GM18867 (cell line): ENCODE results near the gene KPNA4.
"Not testable (repeated sequence)": the region's sequence is repeated elsewhere in the genome, so short reads cannot be mapped to it uniquely, and the experiment has no call there.

Experiments
- ATAC-seq: cut with Tn5 transposase; IDR thresholded peaks from one replicate; pipeline ENCODE4 v1.9.1; 2021; ENCODE audit warnings: mild to moderate bottlenecking, moderate library complexity; ENCODE audit not compliant: unreplicated experiment

KPNA4 gene

DNA sequence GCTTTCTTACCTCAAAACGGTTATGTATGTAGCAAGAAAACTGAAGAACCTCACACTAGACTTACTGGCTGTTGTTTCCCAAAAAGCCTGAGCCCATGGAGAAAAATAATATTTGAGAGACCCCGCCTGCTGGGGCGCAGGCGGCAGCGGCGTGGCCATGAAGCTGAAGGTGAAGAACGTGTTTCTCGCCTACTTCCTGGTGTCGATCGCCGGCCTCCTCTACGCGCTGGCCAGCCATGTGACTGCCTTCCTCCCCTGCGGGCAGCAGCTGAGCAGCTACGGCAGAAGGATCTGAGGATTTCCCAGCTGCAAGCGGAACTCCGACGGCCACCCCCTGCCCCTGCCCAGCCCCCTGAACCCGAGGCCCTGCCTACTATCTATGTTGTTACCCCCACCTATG lies 113.1 kb downstream of the KPNA4 start:
- ATAC-seq: not testable (repeated sequence)

DNA sequence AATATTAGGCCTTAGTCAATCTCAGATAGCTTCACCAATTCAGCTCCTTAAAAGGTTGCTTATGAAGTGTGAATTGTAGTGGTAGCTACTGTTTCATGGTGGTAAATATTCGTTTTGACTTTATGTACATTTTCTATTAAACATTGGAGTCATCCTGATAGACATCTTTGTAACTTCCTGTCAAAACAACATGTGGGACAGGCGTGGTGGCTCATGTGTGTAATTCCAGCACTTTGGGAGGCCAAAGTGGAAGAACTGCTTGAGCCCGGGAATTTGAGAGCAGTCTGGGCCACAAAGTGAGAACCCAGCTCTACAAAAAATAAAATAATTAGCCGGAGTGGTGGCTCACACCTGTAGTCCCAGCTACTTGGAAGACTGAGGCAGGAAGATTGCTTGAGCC lies 113.8 kb downstream of the KPNA4 start:
- ATAC-seq: no peak

DNA sequence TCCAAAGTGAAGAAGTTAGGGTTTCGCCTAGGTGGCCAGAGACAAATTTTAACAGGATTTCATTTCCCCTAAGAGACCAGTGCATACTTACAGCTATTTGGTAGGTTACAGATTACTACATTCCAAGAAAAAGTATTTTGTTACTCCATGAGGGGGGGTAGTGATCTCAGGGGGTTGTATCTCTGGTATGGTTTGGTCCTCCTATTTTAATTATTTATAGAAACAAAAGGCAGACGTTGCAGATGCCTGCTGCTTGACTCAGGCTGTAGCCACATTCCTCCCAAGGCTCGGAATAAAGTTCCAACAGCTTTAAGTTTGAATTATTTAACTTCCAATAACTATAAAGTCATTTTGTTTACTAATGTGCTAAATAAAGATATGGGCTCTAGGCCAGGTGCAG lies 114.5 kb downstream of the KPNA4 start:
- no peak for ATAC-seq

DNA sequence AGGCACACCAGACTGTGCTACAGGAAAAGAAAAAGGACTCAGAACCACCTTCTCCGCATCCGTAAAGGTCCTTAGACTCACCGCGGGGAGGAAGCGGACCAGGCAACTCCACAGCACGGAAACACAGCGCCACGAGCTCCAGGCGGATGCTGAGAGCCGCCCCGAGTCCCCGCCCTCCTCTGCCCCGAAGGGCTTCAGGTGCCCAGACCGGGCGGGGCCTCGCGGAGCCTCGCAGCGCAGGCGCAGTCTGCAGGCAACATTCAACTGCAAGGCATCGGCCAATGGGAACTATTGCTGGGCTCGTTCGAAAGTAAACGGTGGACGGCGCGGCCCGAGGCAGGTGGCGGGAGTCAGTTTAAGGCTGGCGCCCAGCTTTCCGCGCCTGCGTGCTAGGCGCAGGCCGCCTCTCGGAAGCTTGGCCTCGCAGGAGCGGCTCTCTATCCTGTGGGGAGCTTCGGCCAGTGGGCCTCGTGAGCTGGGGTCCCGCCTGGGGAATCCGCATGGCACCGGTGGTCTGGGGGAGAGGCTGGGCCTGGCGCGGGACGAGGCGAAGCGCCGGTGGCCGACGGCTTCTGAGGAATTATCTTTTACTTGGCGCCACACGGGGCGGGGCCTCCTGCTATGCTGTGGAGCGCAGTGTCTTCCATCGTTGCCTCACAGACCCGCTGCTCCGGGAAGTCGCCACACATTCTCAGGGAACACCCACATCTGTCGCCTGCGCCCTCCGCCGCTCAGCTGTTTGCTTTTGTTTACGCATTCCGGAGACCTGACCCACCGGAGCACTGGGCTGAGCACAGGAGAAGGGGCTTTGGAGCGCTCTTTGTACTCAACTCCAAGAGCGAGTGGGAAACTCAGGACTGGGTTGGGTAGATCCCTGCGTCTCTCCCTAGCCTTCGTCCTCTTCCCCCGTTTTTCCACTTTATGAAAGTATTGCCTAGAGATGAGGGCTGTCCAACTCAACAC lies 115.5 kb downstream of the KPNA4 start, which contains the start of gene TRIM59:
TRIM59 (minus strand) TSS at position 151 of the 963 bp plus-strand sequence. CDS start 10,603 bp downstream, outside the sequence.
- ATAC-seq: peak; percentile 94

DNA sequence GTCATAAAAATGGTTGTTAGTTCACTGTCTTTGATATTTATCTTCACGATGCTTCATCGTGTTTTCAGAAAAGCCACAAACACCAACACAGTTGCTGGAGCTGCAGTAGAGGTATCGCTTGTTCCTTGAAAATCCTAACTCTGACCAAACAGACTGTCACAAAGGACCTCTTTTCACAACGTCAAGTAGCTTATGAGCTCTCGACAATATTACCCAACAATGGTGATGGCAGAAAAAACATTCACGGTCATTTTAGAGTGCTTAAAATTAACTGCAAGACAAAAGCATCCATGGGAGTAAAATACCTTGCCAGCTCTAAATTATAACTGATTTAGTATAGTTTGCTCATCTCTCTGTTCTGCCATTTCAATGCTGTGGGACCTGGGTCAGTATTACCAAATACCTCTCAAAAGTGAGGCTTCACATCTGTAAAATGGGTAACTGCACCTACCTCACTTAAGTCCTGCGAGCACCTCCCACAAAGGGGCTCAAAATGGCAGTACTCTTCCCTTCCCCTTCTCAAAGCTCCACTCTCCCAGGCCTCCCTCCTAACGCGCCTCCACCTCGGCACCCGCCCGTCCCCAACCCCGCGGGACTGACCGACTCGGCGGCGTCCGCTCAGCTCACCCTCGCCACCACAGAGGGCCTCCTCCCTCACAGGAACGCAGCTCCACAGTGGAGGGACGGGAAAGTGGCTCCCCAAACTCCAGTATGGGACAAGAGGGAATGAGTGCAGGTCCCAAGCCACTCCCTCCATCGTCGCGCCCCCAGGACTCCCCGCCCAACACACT lies 116.3 kb downstream of the KPNA4 start:
- peak; percentile 42 for ATAC-seq

DNA sequence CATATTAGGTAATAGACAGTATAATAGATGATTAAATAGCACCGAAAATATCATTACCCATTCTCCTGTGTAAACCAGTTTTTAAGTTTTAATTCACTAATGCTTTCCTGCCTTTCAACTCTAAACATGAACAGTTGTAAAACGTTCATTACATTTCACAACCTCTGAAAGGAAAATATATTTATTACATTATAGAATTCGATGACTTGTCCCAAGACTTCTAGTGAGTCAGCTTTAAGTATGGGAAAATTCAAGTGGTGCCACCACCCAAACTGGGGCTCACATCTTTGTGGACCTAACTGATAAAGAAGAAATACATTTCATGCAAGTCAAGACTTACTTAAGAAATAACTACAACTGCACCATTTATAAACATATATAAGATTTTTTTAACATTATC lies 117.8 kb downstream of the KPNA4 start:
- no peak for ATAC-seq

DNA sequence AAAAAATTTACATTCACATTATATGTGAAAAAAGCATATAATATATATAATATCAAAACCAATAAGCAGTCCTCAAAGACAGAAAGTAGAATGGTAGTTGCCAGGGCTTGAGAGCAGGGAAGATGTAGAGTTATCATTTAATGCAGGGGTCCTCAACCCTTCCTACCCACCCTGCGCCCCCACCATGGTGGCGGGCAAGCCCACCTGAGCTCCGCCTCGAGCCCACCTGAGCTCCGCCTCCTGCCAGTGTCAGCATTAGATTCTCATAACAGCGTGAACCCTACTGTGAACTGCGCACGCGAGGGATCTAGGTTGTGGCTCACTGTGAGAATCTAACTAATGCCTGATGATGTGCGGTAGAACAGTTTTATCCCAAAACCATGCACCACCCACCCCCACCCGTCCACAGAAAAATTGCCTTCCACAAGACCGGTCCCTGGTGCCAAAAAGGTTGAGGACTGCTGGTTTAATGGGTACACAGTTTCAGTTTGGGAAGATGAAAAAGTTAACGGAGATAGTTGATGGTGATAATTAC lies 118.8 kb downstream of the KPNA4 start:
- no peak for ATAC-seq

DNA sequence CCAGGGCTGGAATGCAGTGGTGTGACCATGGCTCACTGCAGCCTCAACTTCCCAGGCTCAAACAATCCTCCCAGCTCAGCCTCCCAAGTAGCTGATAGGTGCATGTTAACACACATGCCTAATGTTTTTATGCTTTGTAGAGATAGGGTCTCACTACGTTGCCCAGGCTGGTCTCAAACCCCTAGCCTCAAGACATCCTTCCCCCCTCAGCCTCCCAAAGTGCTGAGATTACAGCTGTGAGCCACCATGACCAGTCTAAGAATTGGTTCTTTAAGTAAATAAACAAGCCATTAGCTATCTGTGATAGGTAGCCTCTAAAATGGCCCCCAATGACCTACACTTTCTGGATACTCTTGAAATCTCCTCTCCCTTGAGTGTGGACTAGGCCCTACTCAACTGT lies 119.5 kb downstream of the KPNA4 start:
- ATAC-seq: no peak
